Loucy (cell line): ENCODE data around the gene ASB13.

Experiments used
- H2AFZ ChIP-seq: fragments of 200-600 bp; sonication (generic); 2 replicates; pipeline ENCODE4 v1.6.0; 2016; ENCODE audit warnings: antibody characterized with exemption, mild to moderate bottlenecking, low read length, moderate library complexity
- H3F3A ChIP-seq: fragments of 200-600 bp; 2 replicates; pipeline ENCODE4 v1.6.0; 2016; ENCODE audit warnings: antibody characterized with exemption, low read depth, mild to moderate bottlenecking
- H3K27me3 ChIP-seq: fragments of 200-600 bp; sonication (generic); 2 replicates; pipeline ENCODE4 v1.6.1; 2014; ENCODE audit warnings: low read length, mild to moderate bottlenecking; ENCODE audit not compliant: insufficient read depth, poor library complexity, severe bottlenecking
- H3K36me3 ChIP-seq: fragments of 200-600 bp; sonication (generic); 2 replicates; pipeline ENCODE4 v1.6.1; 2016; ENCODE audit warnings: low read length; ENCODE audit not compliant: insufficient read depth
- H3K4me1 ChIP-seq: fragments of 200-600 bp; sonication (generic); 2 replicates; pipeline ENCODE4 v1.5.1; 2014; ENCODE audit warnings: low read length, mild to moderate bottlenecking; ENCODE audit not compliant: insufficient read depth, poor library complexity, severe bottlenecking
- H3K4me2 ChIP-seq: fragments of 200-600 bp; sonication (generic); 2 replicates; pipeline ENCODE4 v1.6.0; 2014; ENCODE audit warnings: antibody characterized with exemption, low read length, low read depth, mild to moderate bottlenecking; ENCODE audit not compliant: poor library complexity, severe bottlenecking
- H3K4me3 ChIP-seq: fragments of 200-600 bp; sonication (generic); 2 replicates; pipeline ENCODE4 v1.5.1; 2014; ENCODE audit warnings: low read length, mild to moderate bottlenecking, mixed read lengths; ENCODE audit not compliant: poor library complexity, severe bottlenecking
- H3K79me2 ChIP-seq: fragments of 200-600 bp; sonication (generic); 2 replicates; pipeline ENCODE4 v1.6.1; 2014; ENCODE audit warnings: low read length; ENCODE audit not compliant: insufficient read depth
- H3K9ac ChIP-seq: fragments of 200-600 bp; sonication (generic); 2 replicates; pipeline ENCODE4 v1.6.0; 2014; ENCODE audit warnings: mild to moderate bottlenecking, low read depth, low read length, moderate library complexity; ENCODE audit not compliant: poor library complexity, severe bottlenecking
- H3K9me2 ChIP-seq: fragments of 200-600 bp; sonication (generic); replicated peaks from 2 replicates; pipeline ENCODE4 v1.6.1; 2016; ENCODE audit warnings: low read depth, low read length, mixed read lengths
- H3K9me3 ChIP-seq: fragments of 200-600 bp; sonication (generic); 2 replicates; pipeline ENCODE4 v1.6.1; 2014; ENCODE audit warnings: mild to moderate bottlenecking, antibody characterized with exemption, low read length, low read depth; ENCODE audit not compliant: insufficient read depth
- H4K20me1 ChIP-seq: fragments of 200-600 bp; sonication (generic); 2 replicates; pipeline ENCODE4 v1.6.0; 2014; ENCODE audit warnings: antibody characterized with exemption, low read length, mild to moderate bottlenecking; ENCODE audit not compliant: insufficient read depth, poor library complexity, severe bottlenecking
- CTCF ChIP-seq: fragments of 200-600 bp; sonication (generic); conservative IDR thresholded peaks from 2 replicates; pipeline ENCODE4 v1.5.1; 2014; ENCODE audit warnings: mild to moderate bottlenecking, antibody characterized with exemption, low read length
- EZH2phosphoT487 ChIP-seq: fragments of 200-600 bp; IDR thresholded peaks from 2 replicates; pipeline ENCODE4 v1.6.1; 2018; ENCODE audit warnings: antibody characterized with exemption, mild to moderate bottlenecking, moderate library complexity, borderline replicate concordance

Gene ASB13

GRCh38 chr10:5600908-5601307 is 65.5 kb downstream of the ASB13 start:
- H3K4me2 ChIP-seq, result peak overlapping the region; percentile 90
- H3K9me3 ChIP-seq, result no peaks in the 10 kb centered on the region
- H3K4me1 ChIP-seq, result peaks cover 45% of the 10 kb centered on the region
- H3K9me2 ChIP-seq, result no peaks in the 10 kb centered on the region
- H3K9ac ChIP-seq, result peak overlapping the region; percentile 74
- no peaks in the 10 kb centered on the region for H4K20me1 ChIP-seq
- H3K4me3 ChIP-seq, result peak overlapping the region; percentile 71
- H3K27me3 ChIP-seq, result no peaks in the 10 kb centered on the region
- peaks cover 30% of the 10 kb centered on the region; the same call in 1 of the 2 replicates for H3K79me2 ChIP-seq
- TF ChIP-seq EZH2phosphoT487, result no peak
- no peak for TF ChIP-seq CTCF
- no peak overlapping the region for H2AFZ ChIP-seq
- H3K36me3 ChIP-seq, result no peaks in the 10 kb centered on the region
- peaks cover 4% of the 10 kb centered on the region for H3F3A ChIP-seq

DNA sequence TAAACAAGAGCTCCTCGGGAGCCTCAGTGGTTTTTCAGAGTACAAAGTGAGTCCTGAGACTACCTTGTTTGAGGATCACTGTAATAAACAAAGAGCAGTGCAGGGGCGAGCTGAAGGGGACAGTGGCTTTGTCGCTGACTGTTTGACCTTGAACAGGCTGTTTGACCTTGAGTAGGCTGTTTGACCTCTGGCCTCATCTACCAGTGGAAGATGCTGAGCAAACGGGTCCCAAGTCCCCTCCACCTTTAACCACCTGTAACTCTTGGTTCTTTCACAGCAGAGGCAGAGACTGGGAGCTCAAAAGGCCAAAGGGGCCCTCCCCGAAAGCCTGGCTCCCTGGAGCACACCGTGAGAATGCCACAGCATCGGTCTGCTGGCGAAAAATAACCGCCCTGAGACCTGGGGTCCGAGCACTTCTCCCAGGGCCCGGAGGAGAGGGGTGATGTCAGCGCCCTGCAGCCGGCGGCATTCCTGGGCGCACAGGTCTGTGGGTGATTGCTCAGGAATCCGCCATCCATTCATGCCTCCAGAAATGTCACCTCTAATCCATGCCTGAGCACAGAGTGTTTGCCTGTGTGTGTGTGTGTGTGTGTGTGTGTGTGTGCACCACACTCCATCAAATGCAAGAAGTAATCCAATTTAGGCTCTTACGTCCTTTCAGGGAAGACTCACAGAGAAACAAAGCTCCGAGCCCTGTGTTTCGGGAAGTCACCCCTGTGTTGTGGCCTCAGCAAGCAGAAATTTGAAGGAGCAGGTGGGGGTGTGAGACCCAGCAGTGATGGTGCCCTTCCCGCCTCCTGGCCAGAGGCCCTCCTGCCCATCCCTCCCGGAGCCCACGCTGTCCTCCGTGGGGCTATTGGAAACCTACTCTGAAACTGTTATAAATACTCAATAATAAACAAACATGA is 66.5 kb downstream of the ASB13 start:
- Histone ChIP-seq H3K9ac (peak overlapping the region; percentile 74), H2AFZ (no peak overlapping the region), H4K20me1 (no peaks in the 10 kb centered on the region), H3K9me2 (no peaks in the 10 kb centered on the region), H3K79me2 (peaks cover 30% of the 10 kb centered on the region; the same call in 1 of the 2 replicates), H3K4me3 (peak overlapping the region; percentile 71), H3K27me3 (no peaks in the 10 kb centered on the region), H3K9me3 (no peaks in the 10 kb centered on the region), H3K4me1 (peaks cover 55% of the 10 kb centered on the region), H3K4me2 (peak overlapping the region; percentile 90), H3F3A (peaks cover 4% of the 10 kb centered on the region), H3K36me3 (no peaks in the 10 kb centered on the region)
- no peak for TF ChIP-seq EZH2phosphoT487
- TF ChIP-seq CTCF, result no peak

- no peak overlapping the region for H2AFZ ChIP-seq
- no peak overlapping the region for H3K4me3 ChIP-seq
- no peaks in the 10 kb centered on the region for H3K27me3 ChIP-seq
- H3K79me2 ChIP-seq, result peaks cover 30% of the 10 kb centered on the region; the same call in 1 of the 2 replicates
- no peaks in the 10 kb centered on the region for H4K20me1 ChIP-seq
- no peak for TF ChIP-seq CTCF
- no peak for TF ChIP-seq EZH2phosphoT487
- no peak overlapping the region for H3K9ac ChIP-seq
- no peaks in the 10 kb centered on the region for H3K9me3 ChIP-seq
- H3K4me1 ChIP-seq, result peaks cover 57% of the 10 kb centered on the region
- H3K9me2 ChIP-seq, result no peaks in the 10 kb centered on the region
- H3K4me2 ChIP-seq, result no peak overlapping the region
- no peaks in the 10 kb centered on the region for H3K36me3 ChIP-seq
- H3F3A ChIP-seq, result peaks cover 4% of the 10 kb centered on the region
Observed at GRCh38 chr10:5598085-5598690, 68.2 kb downstream of the ASB13 start.
